ENCODE measurements around the gene FGD6. TPM values are rescaled to one million over a fixed set of nuclear protein-coding genes. Genes with fewer than 3 reads are reported as not detected.

Gene FGD6
- total RNA-seq, 6 donors from 2014 or later: 14.7 to 36.1 (median 20.2) TPM

- no peak for DNase-seq
- Histone ChIP-seq H3K27me3 (no peaks in the 10 kb centered on the region), H3K36me3 (peaks cover 0 to 7% (median 0%) of the 10 kb centered on the region in 4 donors), H3K4me1 (peaks cover 4 to 8% (median 7%) of the 10 kb centered on the region in 4 donors), H3K9me3 (no peaks in the 10 kb centered on the region), H3K4me3 (no peak overlapping the region), H3K27ac (no peak overlapping the region)
- TF ChIP-seq POLR2AphosphoS5 (IDR thresholded peaks at IDR 0.05) (no peak), EP300 (IDR thresholded peaks at IDR 0.05) (no peak), POLR2A (IDR thresholded peaks at IDR 0.05) (no peak)
- TF ChIP-seq, protein P1, sequence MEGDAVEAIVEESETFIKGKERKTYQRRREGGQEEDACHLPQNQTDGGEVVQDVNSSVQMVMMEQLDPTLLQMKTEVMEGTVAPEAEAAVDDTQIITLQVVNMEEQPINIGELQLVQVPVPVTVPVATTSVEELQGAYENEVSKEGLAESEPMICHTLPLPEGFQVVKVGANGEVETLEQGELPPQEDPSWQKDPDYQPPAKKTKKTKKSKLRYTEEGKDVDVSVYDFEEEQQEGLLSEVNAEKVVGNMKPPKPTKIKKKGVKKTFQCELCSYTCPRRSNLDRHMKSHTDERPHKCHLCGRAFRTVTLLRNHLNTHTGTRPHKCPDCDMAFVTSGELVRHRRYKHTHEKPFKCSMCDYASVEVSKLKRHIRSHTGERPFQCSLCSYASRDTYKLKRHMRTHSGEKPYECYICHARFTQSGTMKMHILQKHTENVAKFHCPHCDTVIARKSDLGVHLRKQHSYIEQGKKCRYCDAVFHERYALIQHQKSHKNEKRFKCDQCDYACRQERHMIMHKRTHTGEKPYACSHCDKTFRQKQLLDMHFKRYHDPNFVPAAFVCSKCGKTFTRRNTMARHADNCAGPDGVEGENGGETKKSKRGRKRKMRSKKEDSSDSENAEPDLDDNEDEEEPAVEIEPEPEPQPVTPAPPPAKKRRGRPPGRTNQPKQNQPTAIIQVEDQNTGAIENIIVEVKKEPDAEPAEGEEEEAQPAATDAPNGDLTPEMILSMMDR (IDR thresholded peaks at IDR 0.05): no peak
- WGBS, 2 donors: 93 to 95% methylated on average over 2 of the region's 2 CpGs
- no peak for ATAC-seq (ENCODE audit: low FRiP score in 2 of 2)
Observed at GRCh38 chr12:95126076-95126475, 91.2 kb downstream of the FGD6 start.

GRCh38 chr12:95124106-95124505 is 93.2 kb downstream of the FGD6 start:
- TF ChIP-seq POLR2AphosphoS5 (IDR thresholded peaks at IDR 0.05) (no peak), EP300 (IDR thresholded peaks at IDR 0.05) (peak in 1 of 4 donors; percentile 25)
- Histone ChIP-seq H3K9me3 (no peaks in the 10 kb centered on the region), H3K27ac (peak overlapping the region in 3 of 4 donors; percentile 23 to 62 (median 46)), H3K4me3 (no peak overlapping the region), H3K4me1 (peaks cover under 1 to 7% (median under 1%) of the 10 kb centered on the region in 4 donors), H3K27me3 (no peaks in the 10 kb centered on the region), H3K36me3 (peaks cover 0 to 7% (median 0%) of the 10 kb centered on the region in 4 donors)
- peak; percentile 24 to 85 for ATAC-seq (ENCODE audit: low FRiP score in 2 of 2)
- 56 to 67% methylated on average over 7 of the region's 7 CpGs for WGBS, 2 donors
- DNase-seq: peak in 1 of 2 donors; percentile 78

GRCh38 chr12:95118788-95119179 is 98.5 kb downstream of the FGD6 start:
- WGBS, 2 donors: 60 to 67% methylated on average over 3 of the region's 3 CpGs
- Histone ChIP-seq H3K27me3 (no peaks in the 10 kb centered on the region), H3K36me3 (no peaks in the 10 kb centered on the region), H3K9me3 (no peaks in the 10 kb centered on the region), H3K27ac (peak overlapping the region; percentile 37 to 74 (median 58)), H3K4me1 (peaks cover 17 to 25% (median 24%) of the 10 kb centered on the region in 4 donors), H3K4me3 (no peak overlapping the region)
- ATAC-seq (ENCODE audit: low FRiP score in 2 of 2): peak; percentile 45 to 68
- DNase-seq: peak in 1 of 2 donors; percentile 56
- TF ChIP-seq POLR2AphosphoS5 (IDR thresholded peaks at IDR 0.05) (no peak), EP300 (IDR thresholded peaks at IDR 0.05) (no peak), POLR2A (IDR thresholded peaks at IDR 0.05) (no peak)
- TF ChIP-seq, protein P1 (IDR thresholded peaks at IDR 0.05): no peak

DNA sequence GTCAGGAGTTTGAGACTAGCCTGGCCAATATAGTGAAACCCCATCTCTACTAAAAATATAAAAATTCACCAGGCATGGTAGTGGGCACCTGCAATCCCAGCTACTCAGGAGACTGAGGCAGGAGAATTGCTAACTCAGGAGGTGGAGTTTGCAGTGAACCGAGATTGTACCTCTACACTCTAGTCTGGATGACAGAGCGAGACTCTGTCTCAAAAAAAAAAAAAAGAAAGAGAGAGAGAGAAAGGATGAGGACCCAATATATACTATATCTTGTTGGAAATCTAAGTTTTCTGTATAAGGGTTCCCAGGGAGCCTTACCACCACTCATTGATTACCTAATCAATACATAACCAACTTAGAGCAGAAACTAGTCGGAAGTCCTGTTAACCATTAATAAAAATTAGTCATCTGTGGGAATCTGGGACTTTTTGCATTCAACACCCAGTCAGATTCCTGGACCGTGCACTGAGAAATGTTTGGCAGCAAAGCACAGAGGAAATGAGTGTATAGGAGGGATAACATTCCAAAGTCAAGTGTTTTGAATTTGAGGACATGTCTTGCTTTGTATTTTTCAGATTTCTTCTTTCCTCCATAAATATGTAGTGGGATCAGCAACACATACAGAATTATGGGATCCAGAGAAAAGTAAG is 99.0 kb downstream of the FGD6 start:
- no peaks in the 10 kb centered on the region for H3K9me3 ChIP-seq
- H3K36me3 ChIP-seq: peaks cover 0 to 3% (median 0%) of the 10 kb centered on the region in 4 donors
- H3K27ac ChIP-seq: peak overlapping the region; percentile 37 to 74 (median 58)
- DNase-seq (no peak), ATAC-seq (ENCODE audit: low FRiP score in 2 of 2) (peak; percentile 58 to 71)
- 43 to 50% methylated on average over 4 of the region's 4 CpGs for WGBS, 2 donors
- TF ChIP-seq, protein P1 (IDR thresholded peaks at IDR 0.05): no peak
- TF ChIP-seq EP300 (IDR thresholded peaks at IDR 0.05) (no peak), POLR2A (IDR thresholded peaks at IDR 0.05) (no peak), POLR2AphosphoS5 (IDR thresholded peaks at IDR 0.05) (no peak)
- no peaks in the 10 kb centered on the region for H3K27me3 ChIP-seq
- peaks cover 17 to 25% (median 24%) of the 10 kb centered on the region in 4 donors for H3K4me1 ChIP-seq
- no peak overlapping the region for H3K4me3 ChIP-seq

- peaks cover 0 to 12% (median 3%) of the 10 kb centered on the region in 4 donors for H3K36me3 ChIP-seq
- WGBS, 2 donors: 39 to 55% methylated on average over 2 of the region's 2 CpGs
- H3K4me3 ChIP-seq: no peak overlapping the region
- DNase-seq (peak in 1 of 2 donors; percentile 67), ATAC-seq (ENCODE audit: low FRiP score in 2 of 2) (peak; percentile 77 to 89)
- H3K27ac ChIP-seq: peak overlapping the region in 3 of 4 donors; percentile 45 to 74 (median 71)
- H3K4me1 ChIP-seq: peaks cover 17 to 25% (median 24%) of the 10 kb centered on the region in 4 donors
- H3K27me3 ChIP-seq: no peaks in the 10 kb centered on the region
- no peak for TF ChIP-seq POLR2AphosphoS5 (IDR thresholded peaks at IDR 0.05)
- TF ChIP-seq, protein P1 (IDR thresholded peaks at IDR 0.05): peak; percentile 56 to 88 (median 78)
- H3K9me3 ChIP-seq: no peaks in the 10 kb centered on the region
Observed at GRCh38 chr12:95117178-95117599, 100.1 kb downstream of the FGD6 start.

Measured in upper lobe of left lung (tissue), 6 donors.